Superior temporal gyrus (tissue), 1 donor: ENCODE results near the gene SLC6A18.

ENCODE experiments used
- DNase-seq: peaks from one replicate; pipeline ENCODE4 v3.0.0-alpha.2; 2016; ENCODE audit errors: extremely low spot score

Gene SLC6A18

DNA sequence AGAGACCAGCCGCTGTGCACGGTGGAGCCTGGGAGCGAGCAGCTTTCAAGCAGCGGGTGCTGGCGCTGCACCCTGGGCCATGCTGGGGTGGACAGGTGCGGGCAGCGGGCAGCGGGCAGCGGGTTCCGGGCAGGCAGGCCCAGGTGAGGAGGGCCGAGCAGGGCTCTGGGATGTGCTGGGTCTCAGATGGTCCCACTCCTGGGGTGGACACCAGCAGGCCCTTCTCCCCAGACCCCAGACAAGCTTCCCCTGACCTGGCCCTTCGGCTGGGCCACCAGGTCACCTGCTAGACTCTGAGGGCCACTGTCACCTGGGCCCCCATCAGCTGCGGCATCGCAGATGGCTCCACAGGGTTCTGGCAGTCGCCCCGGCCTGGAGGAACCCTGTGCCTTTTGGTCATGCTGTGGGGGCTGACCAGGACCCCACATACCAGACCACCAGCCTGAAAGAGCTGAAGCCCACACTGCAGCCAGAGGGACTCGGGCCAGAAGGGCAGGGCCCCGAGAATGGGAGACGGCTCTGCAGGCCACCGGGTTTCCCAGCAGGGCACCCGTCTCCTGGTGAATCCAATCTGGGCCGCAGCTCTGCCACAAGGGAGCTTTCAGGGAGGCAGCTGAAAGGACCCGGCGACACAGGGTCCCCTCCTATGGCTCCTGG is 21.7 kb upstream of the SLC6A18 start:
- no peak for DNase-seq

DNA sequence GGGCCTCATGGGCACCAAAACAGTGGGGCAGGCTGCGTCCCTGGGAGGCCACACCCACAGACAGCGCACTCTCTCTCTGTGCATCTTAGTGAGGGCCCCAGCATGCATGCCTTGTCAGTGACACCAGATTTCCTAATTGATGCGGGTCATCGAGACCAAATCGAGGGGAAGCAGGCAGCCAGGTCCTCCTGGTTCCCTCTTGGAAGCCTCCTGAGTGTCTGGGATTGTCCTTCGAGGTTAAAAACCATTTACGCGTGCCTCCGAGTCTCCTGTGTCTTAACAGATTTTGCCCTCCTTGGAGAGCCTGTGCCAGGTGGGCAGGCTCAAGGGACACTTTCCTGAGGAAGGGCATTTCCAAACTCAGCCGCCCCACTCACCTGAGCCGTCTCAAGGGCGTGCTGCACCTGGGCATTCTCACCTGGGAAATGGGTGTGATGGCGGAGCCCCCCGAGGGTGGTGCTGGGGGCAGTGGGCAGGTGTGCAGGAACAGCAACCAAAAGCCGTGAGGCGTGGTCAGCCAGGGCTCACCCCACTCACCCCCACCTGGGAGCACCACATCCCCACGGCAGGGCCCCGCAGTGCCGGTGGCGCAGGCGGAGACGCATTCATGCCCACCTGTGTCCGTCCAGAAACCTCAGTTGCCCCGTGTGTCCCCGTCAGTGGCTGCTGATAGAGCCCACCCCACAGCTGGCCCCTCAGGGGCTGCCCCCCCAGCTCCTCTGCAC is 21.1 kb upstream of the SLC6A18 start:
- no peak for DNase-seq

DNA sequence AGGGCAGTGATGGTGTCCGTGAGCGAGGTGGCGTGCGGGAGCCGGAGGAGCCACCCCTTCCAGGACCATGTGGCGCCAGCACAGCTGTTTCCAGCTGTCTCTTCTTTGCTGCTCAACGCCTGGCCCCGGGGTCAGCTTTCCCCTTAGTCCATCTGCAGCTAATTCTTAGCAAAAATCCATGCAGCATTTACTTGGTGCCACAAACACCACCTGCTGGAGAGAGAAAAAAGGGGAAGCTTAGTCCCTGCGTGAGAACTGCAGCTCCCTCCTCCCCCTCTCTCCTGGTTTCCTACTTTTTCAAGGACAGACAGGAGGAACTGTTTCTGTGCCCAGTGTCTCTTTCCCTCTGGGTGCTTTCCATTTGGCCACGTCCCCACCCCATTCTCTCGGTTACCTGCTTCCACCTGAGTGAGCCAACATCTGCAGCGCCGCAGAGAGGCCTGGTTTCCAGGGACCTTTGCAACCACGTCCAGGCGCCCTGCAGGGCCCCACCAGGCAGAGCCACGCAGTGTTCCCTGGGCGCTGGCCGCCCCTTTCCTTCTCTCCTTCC is 20.4 kb upstream of the SLC6A18 start:
- peak; percentile 29 for DNase-seq

DNA sequence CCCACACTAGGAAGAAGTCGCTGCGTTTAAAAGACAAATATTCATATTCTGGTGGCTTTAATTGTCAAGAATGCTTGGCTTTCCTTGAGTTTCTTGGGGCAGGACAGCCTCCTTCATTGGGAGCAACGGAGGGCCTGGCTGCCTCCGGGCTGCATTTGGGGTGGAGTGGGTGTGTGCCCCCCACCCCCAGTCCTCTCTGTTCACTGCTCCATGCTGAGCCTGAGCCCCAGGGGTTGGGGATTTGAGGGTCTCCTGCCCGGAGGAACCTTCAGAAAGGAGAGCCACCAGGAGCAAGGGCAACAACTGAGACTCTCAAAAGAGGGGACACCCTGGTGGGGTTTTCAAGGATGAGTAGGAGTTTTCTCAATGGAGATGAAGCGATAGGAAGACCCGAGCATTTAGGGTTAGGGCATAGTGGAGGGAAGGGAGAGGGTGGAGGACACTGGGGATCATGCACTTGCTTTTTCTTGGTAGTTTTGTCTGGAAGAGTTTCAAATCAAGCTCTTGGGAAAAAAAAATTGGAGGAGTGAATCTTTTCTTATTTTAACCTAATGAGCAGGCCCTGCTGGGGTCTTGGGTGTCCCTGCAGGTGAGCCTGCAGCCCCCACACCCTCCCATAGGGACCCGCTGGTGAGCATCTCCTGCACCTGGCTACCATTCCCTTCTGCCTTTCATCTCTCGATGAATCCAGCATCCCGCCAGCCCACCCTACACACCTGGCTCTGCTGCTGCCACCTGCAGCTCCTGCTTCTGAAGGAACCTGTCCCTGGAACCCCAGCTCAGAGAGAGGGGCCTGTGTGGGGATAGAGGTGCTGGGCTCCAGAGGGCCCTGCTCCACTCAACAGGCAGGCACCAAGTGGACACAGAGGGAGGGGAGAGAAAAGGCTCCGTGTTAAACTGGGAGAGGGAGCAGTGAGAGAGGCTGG is 19.7 kb upstream of the SLC6A18 start:
- DNase-seq: no peak

DNA sequence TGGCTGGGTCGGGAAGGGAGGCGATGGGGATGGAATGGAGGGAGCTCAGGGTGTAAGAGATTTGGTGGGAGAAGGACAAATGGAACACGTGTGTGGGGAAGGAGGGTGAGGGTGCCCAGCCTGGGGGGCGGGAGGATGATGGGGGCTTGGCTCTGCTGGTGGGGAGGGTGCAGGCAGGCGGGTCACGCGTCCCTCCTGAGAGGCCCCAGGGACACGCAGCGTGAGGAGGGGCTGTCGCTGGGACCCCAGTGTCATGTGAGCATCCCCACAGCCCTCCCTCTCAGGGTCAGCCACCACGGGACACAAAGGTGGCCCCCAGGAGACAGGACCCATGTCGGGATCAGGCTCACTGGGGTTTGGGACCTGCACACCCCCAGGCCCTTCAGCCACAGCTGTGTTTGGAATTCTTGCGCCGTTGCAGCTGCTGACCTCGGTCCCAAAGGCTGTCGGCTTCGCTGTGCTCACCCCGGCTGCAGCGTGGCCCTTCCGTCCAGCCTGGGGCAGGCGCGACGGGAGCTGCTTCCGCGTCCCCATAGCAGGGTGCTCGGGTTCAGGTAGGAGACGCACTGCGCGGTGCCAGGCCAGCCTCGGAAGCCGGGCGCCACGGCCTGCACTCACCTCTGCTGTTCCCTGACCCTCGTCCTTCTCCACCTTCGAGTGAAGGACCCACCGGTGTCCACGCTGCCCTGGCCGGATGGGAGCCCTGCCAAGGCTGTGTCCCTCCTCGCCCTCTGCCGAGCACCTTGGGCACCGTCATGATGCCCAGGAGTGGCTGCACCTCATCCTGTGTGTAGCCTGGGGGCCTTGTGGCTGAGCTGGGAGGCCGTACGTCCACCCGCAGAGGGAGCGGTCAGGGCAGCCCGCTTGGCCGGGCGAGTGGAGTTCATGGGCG is 18.4 kb upstream of the SLC6A18 start:
- no peak for DNase-seq

DNA sequence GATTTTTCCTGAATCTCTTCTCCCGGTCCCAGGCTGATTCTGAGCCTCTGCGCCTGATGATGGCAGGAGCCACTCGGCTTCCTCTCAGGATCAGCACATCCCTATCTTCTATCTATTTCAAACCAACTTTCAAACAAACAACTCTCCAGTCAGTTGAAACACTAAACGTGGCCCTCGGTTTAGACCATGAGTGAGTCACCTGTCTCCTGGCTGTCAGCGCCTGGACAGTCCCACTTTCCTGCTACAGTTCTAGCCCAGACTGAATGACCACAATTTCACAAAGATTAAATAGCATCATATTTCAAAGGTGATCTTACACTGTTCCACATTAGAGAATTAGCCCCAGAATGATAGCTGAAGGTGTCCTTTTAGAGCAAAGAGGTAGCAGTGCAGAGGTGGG is 17.6 kb upstream of the SLC6A18 start:
- no peak for DNase-seq

DNA sequence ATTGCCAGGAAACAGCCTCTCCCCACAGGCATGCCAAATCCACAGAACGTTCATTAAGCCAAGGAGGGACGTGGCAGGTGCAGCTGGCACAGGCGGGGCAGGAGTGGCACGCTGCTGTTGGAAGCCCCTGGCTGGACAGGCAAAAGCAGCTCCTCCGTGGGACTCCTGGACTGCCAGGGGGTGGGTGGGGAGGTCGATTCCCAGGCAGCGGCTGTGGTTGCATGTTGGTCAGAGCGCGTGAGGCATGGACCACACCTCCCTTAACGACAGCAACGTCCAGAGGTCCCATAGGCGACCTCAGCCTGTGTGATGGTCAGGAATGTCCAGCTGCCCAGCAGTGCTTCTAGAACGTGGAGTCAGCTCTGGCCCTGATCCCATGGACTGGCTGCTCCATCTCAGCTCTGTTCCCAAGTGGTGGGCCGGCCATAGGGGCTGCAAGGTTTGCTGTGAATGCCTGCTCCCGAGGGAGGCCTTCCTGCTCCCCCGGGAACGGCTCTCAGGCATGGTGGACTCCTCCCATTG is 16.9 kb upstream of the SLC6A18 start:
- no peak for DNase-seq

DNA sequence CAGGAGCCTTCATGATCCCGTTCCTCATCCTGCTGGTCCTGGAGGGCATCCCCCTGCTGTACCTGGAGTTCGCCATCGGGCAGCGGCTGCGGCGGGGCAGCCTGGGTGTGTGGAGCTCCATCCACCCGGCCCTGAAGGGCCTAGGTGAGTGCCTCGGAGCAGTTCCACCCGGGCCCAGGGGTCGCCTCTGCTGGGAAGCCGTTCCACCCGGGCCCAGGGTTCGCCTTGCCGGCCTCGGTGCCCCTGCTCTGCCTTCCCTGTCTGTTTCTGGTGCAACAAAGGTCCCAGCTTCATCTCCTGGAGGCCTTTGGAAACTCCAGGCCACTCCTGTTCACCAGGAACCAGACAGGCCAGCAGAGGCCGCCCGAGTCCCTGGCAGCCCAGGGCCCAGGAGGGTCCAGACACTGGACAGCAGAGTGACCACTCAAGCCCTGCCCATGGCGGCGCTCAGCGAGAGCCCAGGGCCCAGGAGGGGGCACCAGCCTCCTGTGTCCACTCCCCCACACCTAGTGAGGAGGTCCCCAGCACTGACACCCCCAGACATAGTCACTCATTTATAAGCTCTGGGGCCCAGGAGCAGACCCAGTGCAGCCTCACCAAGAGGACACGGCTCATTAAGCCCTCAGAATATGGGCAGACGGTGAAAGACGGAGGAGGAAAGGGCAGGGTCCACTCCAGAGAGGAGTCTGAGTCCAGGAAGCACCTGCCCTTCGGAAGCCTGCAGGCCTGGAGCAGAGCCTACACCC is 16.3 kb upstream of the SLC6A18 start:
- no peak for DNase-seq

DNA sequence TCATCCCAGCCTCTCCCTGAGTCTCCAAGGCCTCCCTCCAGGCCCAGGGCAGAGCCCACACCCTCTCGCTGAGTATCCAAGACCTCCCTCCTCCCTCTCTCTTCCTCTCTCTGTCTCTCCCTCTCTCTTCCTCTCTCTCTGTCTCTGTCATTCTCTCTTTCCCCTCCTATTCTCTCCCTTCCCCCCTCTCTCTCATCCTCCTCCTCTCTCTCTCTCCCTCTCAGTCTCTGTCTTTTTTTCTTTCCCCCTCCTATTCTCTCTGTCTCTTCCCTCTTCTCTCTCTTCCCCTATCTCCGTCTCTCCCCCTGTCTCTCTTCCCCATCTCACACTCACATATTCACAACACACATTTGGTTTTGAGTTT is 15.7 kb upstream of the SLC6A18 start:
- no peak for DNase-seq

DNA sequence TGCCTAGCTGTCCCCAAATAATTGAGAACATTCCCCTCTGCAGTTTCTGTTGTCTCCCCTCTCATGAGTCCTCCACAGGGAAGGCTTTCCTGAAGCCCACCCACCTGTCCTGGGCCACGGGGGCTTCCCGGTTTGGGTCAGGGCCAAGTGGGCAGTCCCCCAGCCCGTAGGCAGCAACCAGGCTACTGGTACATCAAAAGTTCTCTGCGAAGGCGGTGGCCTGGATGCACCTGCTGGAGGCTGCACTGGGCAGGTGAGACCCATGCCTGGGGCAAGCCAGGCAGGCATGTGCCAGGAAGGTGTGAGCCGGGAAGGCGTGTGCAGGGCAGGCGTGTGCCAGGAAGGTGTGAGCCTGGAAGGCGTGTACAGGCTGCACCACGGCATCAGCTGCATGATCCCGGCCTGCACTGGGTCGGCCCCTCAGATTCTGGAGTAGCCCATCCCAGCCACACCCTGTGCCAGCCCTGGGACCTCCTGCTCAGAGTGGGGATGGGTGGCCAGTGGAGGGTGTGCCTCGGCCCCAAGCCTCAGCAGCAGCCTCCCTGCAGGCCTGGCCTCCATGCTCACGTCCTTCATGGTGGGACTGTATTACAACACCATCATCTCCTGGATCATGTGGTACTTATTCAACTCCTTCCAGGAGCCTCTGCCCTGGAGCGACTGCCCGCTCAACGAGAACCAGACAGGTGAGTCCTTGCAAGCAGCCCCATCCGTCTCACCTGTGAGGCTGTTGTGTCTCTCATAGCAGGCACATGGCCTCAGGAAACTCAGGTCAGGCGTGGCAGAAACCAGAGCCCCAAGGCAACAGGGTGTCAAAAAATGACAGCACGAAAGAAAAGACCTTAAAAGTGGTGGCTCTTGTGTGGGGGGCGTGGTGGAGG is 15.0 kb upstream of the SLC6A18 start:
- DNase-seq: no peak

DNA sequence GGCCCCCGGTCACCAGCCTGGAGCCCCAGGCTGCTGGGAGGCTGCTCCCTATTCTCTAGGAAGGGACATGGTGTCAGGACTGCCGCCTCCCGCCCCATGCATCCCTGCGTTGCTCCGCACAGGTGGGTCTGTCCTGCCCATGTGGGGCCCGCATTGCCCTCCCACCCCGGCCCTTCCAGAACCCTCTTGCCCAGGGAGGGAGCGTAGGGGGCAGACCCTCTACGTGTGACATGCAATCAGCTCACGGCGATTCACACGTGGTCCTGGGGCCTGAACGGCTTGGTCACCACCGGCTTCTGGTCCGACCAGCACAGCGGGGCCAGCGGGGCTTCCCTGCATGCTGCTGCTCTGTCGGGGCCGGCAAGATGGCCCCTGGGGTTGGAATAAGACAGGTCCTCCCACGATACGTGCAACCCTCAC is 14.3 kb upstream of the SLC6A18 start:
- DNase-seq: no peak

DNA sequence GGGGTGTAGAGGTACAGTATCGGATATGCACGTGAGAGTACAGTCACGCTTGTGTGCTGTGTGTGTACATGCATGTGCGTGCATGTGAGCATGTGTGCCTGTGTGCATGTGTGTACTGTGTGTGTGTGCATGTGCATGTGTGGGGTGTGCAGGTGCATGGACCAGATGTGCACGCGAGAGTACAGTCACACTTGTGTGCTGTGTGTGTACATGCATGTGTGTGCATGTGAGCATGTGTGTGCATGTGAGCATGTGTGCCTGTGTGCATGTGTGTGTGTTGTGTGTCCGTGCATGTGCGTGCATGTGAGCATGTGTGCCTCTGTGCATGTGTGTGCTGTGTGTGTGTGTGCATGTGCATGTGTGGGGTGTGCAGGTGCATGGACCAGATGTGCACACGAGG is 13.5 kb upstream of the SLC6A18 start:
- no peak for DNase-seq

DNA sequence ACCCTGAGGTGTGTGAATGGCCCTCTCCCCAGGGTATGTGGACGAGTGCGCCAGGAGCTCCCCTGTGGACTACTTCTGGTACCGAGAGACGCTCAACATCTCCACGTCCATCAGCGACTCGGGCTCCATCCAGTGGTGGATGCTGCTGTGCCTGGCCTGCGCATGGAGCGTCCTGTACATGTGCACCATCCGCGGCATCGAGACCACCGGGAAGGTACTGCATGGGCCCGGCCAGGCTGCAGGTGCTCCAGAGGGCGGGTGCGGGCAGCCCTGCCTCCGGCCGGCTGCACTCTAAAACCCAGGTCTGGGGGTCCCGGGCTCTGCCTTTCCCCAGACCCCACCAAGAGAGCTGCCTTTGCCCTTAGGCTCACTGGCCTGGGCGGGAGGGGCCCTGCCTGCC is 12.9 kb upstream of the SLC6A18 start:
- DNase-seq: no peak

DNA sequence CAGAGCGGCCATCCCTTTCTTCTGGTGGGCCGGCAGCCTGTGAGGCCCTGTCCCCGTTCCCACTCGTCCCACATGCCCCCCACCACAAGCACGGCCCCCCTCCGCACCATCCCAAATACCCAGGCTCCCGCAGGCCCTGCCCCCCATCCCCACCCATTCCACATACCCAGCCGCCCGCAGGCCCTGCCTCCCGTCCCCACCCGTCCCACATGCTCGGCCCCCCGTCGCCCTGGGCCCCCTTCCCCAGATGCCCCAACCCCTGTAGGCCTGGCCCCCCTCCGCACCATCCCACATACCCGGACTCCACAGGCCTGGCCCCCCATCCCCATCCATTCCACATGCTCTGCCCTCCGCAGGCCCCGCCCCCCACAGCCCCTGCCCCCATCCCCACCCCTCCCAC is 12.3 kb upstream of the SLC6A18 start:
- DNase-seq: no peak

DNA sequence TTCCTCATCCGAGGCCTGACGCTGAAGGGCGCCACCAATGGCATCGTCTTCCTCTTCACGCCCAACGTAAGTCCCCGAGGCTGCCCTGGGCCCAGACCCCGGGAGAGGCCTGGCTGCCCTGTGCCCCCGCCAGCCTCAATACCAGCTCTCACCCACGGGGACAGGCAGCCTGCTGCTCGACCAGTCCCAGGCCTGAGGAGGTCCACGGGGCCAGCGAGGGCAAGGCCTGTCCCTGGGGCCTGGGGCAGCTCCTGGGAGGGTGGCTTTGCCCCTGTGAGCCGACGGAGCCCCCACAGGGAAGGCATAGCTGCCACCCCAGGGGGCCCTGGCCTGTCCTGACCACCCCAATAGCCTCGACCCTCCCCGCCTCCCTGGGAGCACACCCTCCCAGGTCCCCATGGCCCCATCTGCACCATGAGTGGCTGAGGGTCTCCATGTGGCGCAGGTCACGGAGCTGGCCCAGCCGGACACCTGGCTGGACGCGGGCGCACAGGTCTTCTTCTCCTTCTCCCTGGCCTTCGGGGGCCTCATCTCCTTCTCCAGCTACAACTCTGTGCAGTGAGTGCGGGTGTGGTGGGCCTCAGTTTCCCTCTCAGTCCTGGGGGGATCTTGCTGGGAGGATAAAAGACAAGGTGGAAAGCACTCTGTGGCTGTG is 11.5 kb upstream of the SLC6A18 start:
- no peak for DNase-seq

DNA sequence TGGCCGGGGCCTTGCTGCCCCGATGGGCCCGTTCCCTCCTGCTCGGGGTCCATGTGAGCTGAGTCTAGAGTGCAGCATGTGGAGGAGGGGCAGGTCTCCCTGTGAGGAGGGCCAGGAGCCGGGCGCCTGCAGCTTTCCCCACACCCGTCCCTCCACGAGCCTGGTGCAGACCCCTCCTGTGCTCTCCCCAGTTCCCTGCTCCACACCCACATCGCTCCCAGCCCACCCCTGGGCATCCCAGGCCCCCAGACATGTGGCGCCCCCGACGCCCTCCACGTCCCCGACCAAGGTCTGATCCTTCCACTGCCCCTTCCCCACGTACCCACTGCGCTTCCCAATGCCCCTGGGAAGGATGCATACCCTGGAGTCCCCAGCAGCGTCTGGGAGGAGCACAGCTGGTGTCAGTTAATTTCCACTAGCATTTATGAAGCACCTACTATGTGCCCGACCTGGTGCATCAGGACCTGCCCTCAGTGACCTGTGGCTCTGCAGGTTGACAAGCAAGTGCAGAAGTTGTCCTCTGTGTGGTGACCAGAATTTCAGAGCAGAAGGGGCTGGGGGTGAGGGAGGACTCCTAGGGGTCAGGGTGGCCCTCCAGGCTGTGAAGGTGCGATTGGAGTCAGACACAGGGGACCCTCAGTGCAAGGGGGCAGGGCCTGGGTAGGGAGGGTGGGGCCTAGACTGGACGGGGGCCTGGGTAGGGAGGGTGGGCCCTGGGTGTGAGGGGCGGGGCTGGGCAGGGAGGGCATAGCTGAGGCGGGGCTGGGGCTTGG is 10.8 kb upstream of the SLC6A18 start:
- DNase-seq: no peak

DNA sequence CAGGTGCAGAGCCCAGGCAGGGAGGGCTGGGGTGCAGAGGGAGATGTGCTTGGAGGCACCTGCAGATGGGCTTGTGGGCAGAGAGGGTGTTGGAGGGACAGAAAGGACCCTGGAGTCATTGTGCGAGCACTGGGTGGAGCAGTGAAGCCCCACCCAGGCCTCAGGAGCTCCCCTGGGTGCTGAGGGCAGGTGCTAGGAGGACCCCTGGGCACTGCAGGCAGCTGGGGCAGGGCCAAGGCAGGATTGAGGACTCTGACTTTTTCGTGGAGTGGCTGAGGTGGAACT is 10.3 kb upstream of the SLC6A18 start:
- DNase-seq: no peak
